Heart left ventricle (tissue), 13 donors: ENCODE results near the gene PRR20B.
"Not testable (repeated sequence)": the region's sequence is repeated elsewhere in the genome, so short reads cannot be mapped to it uniquely, and the experiment has no call there.

Experiments used
- POLR2A ChIP-seq, 2 donors: fragments of 450-650 bp; IDR thresholded peaks; one replicate each; pipeline ENCODE4 v1.6.1; 2017; ENCODE audit warnings: antibody characterized with exemption in 2 of 2, mild to moderate bottlenecking in 2 of 2, moderate library complexity in 2 of 2
- TF ChIP-seq, protein P1 (sequence below), 12 donors: fragments of 200-600 bp; sonication (generic) in 4 of 12; IDR thresholded peaks; one replicate each; pipeline versions ENCODE4 v1.5.0 to v1.8.0; 2018 to 2022; ENCODE audit warnings: antibody characterized with exemption in 12 of 12, mild to moderate bottlenecking in 5 of 12
- donor health status: ischemic (EF 13 %, LVEDD 7.1; RV severe dilation, severe dysfunction).
- donor health status: DM: no; HTN: yes; CAD: no.
- donor health status: DM: no; HTN: no; CAD: no.
- donor health status: ischemic (EF 25% LVEDD 6.9; RV normal size, moderate dysfunction).
- donor health status: ischemic (EF 25% LVEDD 5.7; RV mildly dilated, moderate dysfunction).
- donor health status: ischemic (EF 35%, LVEDD 5.7; RV mildly dilated, moderate dysfunction).
- donor health status: nonischemic (EF 11% LVEDD 7.7; RV severe dilation, severe dysfunction).
- donor health status: DM: yes; HTN: yes; CAD: no.
- donor health status: PGD.
- donor health status: ischemic (EF 29% LVEDD 5.4; RV normal size, mild dysfunction).
- donor health status: nonischemic (EF 23%, LVEDD 6.1; RV moderate dilation, normal function).

DNA sequence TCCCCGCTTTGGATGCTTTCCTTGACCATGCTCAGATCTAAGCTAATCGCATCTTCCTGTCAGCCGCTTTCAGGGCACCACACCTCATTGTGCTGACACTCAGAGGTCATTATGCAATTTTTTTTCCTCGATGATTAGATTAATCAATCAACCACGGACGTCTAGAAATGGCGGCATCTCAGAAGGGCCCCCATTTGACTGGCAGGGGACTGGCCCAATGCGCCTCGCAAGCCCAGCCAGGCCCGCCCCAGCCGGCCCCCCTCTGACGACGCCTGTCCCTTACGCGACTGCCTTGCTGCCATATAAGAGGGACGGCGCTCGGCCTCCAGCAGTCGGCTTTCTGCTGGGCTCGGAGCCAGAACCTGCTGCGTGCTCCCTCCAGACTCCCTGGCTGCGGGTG, 6.5 kb downstream of the PRR20B start, which contains the start of gene PRR20C:
- TF ChIP-seq, protein P1, sequence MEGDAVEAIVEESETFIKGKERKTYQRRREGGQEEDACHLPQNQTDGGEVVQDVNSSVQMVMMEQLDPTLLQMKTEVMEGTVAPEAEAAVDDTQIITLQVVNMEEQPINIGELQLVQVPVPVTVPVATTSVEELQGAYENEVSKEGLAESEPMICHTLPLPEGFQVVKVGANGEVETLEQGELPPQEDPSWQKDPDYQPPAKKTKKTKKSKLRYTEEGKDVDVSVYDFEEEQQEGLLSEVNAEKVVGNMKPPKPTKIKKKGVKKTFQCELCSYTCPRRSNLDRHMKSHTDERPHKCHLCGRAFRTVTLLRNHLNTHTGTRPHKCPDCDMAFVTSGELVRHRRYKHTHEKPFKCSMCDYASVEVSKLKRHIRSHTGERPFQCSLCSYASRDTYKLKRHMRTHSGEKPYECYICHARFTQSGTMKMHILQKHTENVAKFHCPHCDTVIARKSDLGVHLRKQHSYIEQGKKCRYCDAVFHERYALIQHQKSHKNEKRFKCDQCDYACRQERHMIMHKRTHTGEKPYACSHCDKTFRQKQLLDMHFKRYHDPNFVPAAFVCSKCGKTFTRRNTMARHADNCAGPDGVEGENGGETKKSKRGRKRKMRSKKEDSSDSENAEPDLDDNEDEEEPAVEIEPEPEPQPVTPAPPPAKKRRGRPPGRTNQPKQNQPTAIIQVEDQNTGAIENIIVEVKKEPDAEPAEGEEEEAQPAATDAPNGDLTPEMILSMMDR (IDR thresholded peaks at IDR 0.05) = not testable (repeated sequence)
- TF ChIP-seq POLR2A (IDR thresholded peaks at IDR 0.05) = not testable (repeated sequence)
